Measurements from ENCODE around the gene SIVA1.

Gene SIVA1

DNA sequence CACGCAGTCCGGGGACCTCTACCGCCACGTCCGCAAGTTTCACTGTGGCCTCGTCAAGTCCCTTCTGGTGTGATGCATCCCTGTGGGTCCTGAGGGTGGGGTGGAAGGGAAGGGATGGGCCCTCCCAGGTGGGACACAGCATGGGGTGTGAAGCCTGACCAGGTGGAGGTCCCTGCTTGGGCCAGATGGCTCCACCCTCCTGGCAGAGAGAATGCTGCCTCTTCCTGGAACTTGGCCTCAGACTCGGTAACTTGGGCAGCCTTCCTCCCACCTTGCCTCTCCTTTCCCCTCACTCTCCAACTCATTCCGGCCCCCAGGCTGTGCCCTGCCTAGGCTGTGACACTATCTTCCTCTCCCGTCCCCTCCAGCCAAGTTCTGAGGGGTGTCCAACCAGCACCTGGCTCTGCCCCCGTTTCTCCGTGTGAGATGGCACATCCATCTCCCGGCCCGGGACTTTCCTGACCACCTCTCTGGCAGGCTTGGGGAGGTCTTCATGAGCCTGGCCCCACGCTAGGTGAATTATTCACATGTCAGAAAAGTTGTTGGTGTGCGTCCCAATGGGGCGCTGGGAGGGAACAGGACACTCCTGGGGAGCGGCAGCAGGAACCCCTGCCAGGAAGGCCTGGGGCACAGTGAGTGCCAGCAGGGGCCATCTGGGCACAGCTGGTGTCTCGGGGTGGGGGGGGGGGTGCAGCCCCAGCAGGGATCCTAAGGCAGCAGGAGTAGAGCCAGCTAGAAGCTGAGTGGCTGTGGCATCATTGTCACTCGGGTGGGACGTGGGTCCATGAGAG, 49.6 kb downstream of the SIVA1 start:
- Histone ChIP-seq H3K36me3 (ENCODE audit: low read depth) (no peaks in the 10 kb centered on the region), H3K27ac (ENCODE audit: poor library complexity, severe bottlenecking) (no peak overlapping the region), H3K9me3 (ENCODE audit: severe bottlenecking) (no peaks in the 10 kb centered on the region), H3K4me1 (ENCODE audit: insufficient read depth, poor library complexity, severe bottlenecking) (peaks cover 6% of the 10 kb centered on the region), H3K27me3 (ENCODE audit: insufficient read depth, poor library complexity, severe bottlenecking) (no peaks in the 10 kb centered on the region), H3K4me3 (ENCODE audit: severe bottlenecking) (no peak overlapping the region)
- ATAC-seq (ENCODE audit: low read depth) = no peak
- DNase-seq (ENCODE audit: low spot score) = no peak
- TF ChIP-seq, protein P1, sequence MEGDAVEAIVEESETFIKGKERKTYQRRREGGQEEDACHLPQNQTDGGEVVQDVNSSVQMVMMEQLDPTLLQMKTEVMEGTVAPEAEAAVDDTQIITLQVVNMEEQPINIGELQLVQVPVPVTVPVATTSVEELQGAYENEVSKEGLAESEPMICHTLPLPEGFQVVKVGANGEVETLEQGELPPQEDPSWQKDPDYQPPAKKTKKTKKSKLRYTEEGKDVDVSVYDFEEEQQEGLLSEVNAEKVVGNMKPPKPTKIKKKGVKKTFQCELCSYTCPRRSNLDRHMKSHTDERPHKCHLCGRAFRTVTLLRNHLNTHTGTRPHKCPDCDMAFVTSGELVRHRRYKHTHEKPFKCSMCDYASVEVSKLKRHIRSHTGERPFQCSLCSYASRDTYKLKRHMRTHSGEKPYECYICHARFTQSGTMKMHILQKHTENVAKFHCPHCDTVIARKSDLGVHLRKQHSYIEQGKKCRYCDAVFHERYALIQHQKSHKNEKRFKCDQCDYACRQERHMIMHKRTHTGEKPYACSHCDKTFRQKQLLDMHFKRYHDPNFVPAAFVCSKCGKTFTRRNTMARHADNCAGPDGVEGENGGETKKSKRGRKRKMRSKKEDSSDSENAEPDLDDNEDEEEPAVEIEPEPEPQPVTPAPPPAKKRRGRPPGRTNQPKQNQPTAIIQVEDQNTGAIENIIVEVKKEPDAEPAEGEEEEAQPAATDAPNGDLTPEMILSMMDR (IDR thresholded peaks at IDR 0.05; ENCODE audit: poor library complexity, severe bottlenecking) = no peak

DNA sequence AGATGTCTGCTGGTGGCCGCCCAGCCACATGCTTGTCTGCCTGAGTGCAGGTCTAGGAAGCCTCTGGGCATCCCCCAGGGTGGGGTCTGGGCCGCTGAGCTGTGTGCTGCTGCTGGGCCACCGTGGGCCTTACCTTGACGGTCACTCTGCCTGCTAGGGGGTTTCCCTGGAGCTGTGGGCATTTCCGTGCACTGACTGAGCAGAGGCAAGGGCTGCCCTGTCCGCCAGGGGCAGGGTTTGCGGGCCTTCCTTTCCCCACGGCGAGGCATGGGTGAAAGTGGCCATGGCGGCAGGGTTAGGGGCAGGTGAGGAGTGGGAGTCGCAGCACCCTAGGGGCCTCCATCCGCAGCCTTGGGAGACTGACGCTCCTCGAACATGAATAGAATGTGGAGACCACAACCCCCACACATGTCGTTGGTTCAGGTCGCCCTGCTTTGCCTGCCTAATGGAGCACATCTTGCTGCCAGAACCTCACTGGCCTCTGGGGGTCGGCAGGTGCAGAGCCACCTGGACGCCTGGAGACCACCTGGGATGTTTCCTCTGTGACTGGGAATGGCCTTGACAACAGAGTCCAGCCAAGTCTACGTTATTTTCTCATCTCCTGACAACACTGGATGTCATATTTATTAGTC, 50.4 kb downstream of the SIVA1 start:
- Histone ChIP-seq H3K4me1 (ENCODE audit: insufficient read depth, poor library complexity, severe bottlenecking) (peaks cover 6% of the 10 kb centered on the region), H3K4me3 (ENCODE audit: severe bottlenecking) (no peak overlapping the region), H3K9me3 (ENCODE audit: severe bottlenecking) (no peaks in the 10 kb centered on the region), H3K27ac (ENCODE audit: poor library complexity, severe bottlenecking) (no peak overlapping the region), H3K36me3 (ENCODE audit: low read depth) (no peaks in the 10 kb centered on the region), H3K27me3 (ENCODE audit: insufficient read depth, poor library complexity, severe bottlenecking) (no peaks in the 10 kb centered on the region)
- TF ChIP-seq, protein P1 (IDR thresholded peaks at IDR 0.05; ENCODE audit: poor library complexity, severe bottlenecking) = no peak
- DNase-seq (ENCODE audit: low spot score) (no peak), ATAC-seq (ENCODE audit: low read depth) (no peak)

DNA sequence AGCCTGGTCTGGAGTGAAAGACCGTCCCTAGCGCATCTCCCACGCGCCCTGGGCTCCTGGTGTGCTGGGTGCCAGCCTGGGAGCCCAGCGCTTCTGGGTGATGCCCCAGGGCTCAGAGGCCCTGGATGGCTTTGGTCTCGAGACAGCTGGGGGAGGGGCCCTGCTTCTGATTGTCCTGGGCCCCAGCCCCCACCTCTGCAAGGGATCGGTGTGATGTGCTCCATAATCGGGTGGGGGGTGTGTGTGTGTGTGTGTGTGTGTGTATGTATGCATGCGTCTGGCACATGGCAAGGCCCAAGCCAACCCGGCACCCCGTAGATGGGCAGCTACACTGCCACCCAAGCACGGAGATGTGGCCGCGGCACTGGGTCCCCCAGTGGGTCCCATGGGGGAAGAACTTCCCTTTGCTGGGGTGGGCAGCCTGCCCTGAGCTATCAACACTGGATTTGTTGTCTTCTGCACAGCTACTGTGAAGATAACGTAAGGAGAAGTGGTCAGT, 51.0 kb downstream of the SIVA1 start:
- Histone ChIP-seq H3K27me3 (ENCODE audit: insufficient read depth, poor library complexity, severe bottlenecking) (no peaks in the 10 kb centered on the region), H3K27ac (ENCODE audit: poor library complexity, severe bottlenecking) (no peak overlapping the region), H3K36me3 (ENCODE audit: low read depth) (no peaks in the 10 kb centered on the region), H3K4me1 (ENCODE audit: insufficient read depth, poor library complexity, severe bottlenecking) (peaks cover 6% of the 10 kb centered on the region), H3K4me3 (ENCODE audit: severe bottlenecking) (no peak overlapping the region), H3K9me3 (ENCODE audit: severe bottlenecking) (no peaks in the 10 kb centered on the region)
- DNase-seq (ENCODE audit: low spot score) = no peak
- TF ChIP-seq, protein P1 (IDR thresholded peaks at IDR 0.05; ENCODE audit: poor library complexity, severe bottlenecking) = no peak
- no peak for ATAC-seq (ENCODE audit: low read depth)

DNA sequence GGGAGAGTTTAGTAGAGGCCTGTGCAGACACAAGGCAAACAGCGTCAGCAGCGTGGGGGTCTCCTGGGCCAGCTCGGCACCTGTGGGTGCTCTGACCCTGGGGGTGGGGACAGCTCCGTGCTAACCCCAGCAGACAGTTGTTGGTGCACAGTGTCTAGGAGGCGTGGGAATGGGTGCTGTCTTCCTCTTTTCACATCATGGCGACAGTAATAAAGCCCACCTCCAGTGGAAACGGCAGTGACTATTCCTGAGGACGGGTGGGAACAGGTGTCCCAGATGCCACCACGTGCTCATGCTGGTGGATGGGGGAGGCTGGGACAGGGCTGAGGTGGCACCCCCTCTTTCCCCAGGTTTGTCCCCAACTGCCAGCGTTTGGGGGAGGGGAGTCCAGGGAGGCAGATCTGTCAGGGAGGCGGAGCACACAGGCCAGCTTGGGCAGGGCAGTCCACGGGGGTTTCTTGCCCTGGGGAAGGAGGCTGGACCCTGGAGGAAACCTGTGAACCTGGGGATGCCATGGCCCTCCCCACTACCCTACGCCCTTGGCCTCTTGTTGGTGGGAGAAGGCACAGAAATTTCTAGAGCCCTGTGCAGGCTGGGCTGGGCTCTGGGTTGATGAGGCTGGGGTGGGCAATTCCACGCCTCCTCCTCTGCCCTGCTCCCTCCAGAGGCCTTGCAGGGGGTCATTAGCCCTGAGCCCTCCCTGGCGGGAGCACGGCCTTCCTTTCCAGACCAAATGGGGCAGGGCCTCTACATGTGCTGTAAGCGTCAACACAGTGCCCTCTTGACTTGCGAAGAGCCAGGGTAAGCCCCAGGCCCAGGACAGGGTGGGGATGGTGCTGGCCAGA, 51.8 kb downstream of the SIVA1 start:
- no peak overlapping the region for H3K27ac ChIP-seq (ENCODE audit: poor library complexity, severe bottlenecking)
- H3K4me3 ChIP-seq (ENCODE audit: severe bottlenecking) = no peak overlapping the region
- H3K4me1 ChIP-seq (ENCODE audit: insufficient read depth, poor library complexity, severe bottlenecking) = peaks cover 6% of the 10 kb centered on the region
- H3K27me3 ChIP-seq (ENCODE audit: insufficient read depth, poor library complexity, severe bottlenecking) = no peaks in the 10 kb centered on the region
- no peaks in the 10 kb centered on the region for H3K9me3 ChIP-seq (ENCODE audit: severe bottlenecking)
- DNase-seq (ENCODE audit: low spot score) (no peak), ATAC-seq (ENCODE audit: low read depth) (peak; percentile 2; the same call in 1 of the 3 replicates)
- H3K36me3 ChIP-seq (ENCODE audit: low read depth) = no peaks in the 10 kb centered on the region
- TF ChIP-seq, protein P1 (IDR thresholded peaks at IDR 0.05; ENCODE audit: poor library complexity, severe bottlenecking) = no peak
